HepG2 (cell line): ENCODE data around the gene SLC35G2.

Experiments
- CHD2 ChIP-seq: IDR thresholded peaks from 2 replicates; pipeline ENCODE4 v1.6.1; 2011; ENCODE audit warnings: low read depth, low read length, improper control_type of control experiment
- MATR3 ChIP-seq: sonication (generic); formaldehyde crosslinking; IDR thresholded peaks from 2 replicates; pipeline ENCODE4 v1.4.0; 2020; ENCODE audit warnings: missing genetic modification reagents
- NFKBIZ ChIP-seq: IDR thresholded peaks from 2 replicates; pipeline ENCODE4 v1.6.1; 2018; ENCODE audit warnings: missing genetic modification reagents, missing compliant biosample characterization
- POLR2A ChIP-seq, 2 experiments: IDR thresholded peaks; 2 replicates each; pipeline ENCODE4 v1.6.1; 2011; ENCODE audit warnings: low read depth in 2 of 2, low read length in 2 of 2, mild to moderate bottlenecking in 1 of 2, moderate library complexity in 1 of 2; ENCODE audit not compliant: insufficient read depth in 1 of 2
- SCMH1 ChIP-seq: sonication (generic); formaldehyde crosslinking; IDR thresholded peaks from 2 replicates; pipeline ENCODE4 v1.9.0; 2021; ENCODE audit warnings: missing genetic modification reagents, mild to moderate bottlenecking, borderline replicate concordance
- ZFX ChIP-seq: sonication (generic); formaldehyde crosslinking; IDR thresholded peaks from 2 replicates; pipeline ENCODE4 v1.4.0; 2020; ENCODE audit warnings: mild to moderate bottlenecking, low read depth, missing genetic modification reagents, moderate library complexity
- ZNF256 ChIP-seq: sonication (generic); formaldehyde crosslinking; conservative IDR thresholded peaks from 2 replicates; pipeline ENCODE4 v1.4.0; 2020; ENCODE audit warnings: missing genetic modification reagents
- ZNF841 ChIP-seq: sonication (generic); formaldehyde crosslinking; IDR thresholded peaks from 2 replicates; pipeline ENCODE4 v1.8.1; 2023; ENCODE audit warnings: missing genetic modification reagents, borderline replicate concordance
- TF ChIP-seq, protein P1 (sequence below): sonication (generic); formaldehyde crosslinking; IDR thresholded peaks from 2 replicates; pipeline ENCODE4 v1.8.1; 2023; ENCODE audit warnings: missing genetic modification reagents, mild to moderate bottlenecking, borderline replicate concordance
- TF ChIP-seq, protein P2 (sequence below): sonication (generic); formaldehyde crosslinking; IDR thresholded peaks from 2 replicates; pipeline ENCODE4 v1.5.0; 2020; ENCODE audit warnings: mild to moderate bottlenecking, missing genetic modification reagents, borderline replicate concordance
- TF ChIP-seq, protein P3 (sequence below): sonication (generic); formaldehyde crosslinking; IDR thresholded peaks from 2 replicates; pipeline ENCODE4 v1.5.0; 2020; ENCODE audit warnings: mild to moderate bottlenecking, missing genetic modification reagents, moderate library complexity

DNA sequence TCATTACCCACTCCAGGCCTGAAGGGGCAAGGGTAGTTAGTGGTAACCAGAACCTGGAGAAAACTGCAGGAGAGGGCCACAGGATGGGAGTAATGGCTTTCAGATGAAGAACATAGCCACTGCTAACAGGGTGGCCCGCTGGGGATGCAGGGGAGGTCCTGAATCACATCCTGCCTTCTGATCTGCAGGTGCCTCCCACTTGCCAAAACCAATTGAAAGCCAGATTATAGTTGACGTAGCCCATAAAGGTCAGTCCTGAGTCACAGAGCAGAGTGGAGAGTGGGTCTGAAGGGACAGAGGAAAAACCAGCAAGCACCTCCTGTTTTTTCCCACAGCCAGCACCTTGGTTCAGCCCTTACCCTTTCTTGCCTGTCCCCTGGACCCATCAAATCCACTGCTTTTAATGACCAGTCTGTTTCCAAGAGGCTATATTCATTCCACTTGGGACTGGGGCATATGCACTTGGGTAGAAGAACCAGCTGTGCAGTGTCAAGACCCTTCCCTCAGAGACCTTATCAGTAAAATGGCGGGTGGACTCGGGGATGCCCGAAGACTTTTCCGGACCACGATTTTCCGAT lies 646 bp upstream of the SLC35G2 start:
- no peak for TF ChIP-seq ZNF256 (CRISPR knock-in tag)
- TF ChIP-seq, protein P1, sequence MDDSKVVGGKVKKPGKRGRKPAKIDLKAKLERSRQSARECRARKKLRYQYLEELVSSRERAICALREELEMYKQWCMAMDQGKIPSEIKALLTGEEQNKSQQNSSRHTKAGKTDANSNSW (CRISPR knock-in tag): no peak
- TF ChIP-seq, protein P2, sequence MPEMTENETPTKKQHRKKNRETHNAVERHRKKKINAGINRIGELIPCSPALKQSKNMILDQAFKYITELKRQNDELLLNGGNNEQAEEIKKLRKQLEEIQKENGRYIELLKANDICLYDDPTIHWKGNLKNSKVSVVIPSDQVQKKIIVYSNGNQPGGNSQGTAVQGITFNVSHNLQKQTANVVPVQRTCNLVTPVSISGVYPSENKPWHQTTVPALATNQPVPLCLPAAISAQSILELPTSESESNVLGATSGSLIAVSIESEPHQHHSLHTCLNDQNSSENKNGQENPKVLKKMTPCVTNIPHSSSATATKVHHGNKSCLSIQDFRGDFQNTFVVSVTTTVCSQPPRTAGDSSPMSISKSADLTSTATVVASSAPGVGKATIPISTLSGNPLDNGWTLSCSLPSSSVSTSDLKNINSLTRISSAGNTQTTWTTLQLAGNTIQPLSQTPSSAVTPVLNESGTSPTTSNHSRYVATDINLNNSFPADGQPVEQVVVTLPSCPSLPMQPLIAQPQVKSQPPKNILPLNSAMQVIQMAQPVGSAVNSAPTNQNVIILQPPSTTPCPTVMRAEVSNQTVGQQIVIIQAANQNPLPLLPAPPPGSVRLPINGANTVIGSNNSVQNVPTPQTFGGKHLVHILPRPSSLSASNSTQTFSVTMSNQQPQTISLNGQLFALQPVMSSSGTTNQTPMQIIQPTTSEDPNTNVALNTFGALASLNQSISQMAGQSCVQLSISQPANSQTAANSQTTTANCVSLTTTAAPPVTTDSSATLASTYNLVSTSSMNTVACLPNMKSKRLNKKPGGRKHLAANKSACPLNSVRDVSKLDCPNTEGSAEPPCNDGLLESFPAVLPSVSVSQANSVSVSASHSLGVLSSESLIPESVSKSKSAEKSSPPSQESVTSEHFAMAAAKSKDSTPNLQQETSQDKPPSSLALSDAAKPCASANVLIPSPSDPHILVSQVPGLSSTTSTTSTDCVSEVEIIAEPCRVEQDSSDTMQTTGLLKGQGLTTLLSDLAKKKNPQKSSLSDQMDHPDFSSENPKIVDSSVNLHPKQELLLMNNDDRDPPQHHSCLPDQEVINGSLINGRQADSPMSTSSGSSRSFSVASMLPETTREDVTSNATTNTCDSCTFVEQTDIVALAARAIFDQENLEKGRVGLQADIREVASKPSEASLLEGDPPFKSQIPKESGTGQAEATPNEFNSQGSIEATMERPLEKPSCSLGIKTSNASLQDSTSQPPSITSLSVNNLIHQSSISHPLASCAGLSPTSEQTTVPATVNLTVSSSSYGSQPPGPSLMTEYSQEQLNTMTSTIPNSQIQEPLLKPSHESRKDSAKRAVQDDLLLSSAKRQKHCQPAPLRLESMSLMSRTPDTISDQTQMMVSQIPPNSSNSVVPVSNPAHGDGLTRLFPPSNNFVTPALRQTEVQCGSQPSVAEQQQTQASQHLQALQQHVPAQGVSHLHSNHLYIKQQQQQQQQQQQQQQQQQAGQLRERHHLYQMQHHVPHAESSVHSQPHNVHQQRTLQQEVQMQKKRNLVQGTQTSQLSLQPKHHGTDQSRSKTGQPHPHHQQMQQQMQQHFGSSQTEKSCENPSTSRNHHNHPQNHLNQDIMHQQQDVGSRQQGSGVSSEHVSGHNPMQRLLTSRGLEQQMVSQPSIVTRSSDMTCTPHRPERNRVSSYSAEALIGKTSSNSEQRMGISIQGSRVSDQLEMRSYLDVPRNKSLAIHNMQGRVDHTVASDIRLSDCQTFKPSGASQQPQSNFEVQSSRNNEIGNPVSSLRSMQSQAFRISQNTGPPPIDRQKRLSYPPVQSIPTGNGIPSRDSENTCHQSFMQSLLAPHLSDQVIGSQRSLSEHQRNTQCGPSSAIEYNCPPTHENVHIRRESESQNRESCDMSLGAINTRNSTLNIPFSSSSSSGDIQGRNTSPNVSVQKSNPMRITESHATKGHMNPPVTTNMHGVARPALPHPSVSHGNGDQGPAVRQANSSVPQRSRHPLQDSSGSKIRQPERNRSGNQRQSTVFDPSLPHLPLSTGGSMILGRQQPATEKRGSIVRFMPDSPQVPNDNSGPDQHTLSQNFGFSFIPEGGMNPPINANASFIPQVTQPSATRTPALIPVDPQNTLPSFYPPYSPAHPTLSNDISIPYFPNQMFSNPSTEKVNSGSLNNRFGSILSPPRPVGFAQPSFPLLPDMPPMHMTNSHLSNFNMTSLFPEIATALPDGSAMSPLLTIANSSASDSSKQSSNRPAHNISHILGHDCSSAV (CRISPR knock-in tag): no peak
- TF ChIP-seq POLR2A (IDR thresholded peaks at IDR 0.05; ENCODE audit: insufficient read depth in 1 of 2, low read depth in 2 of 2, low read length in 2 of 2): peak; percentile 55 to 71; a peak in 3 of 4 replicates
- no peak for TF ChIP-seq NFKBIZ
- no peak for TF ChIP-seq SCMH1
- no peak for TF ChIP-seq ZNF841 (CRISPR knock-in tag)
- no peak for TF ChIP-seq CHD2
- no peak for TF ChIP-seq MATR3 (CRISPR knock-in tag)
- TF ChIP-seq ZFX (CRISPR knock-in tag): no peak
- TF ChIP-seq, protein P3, sequence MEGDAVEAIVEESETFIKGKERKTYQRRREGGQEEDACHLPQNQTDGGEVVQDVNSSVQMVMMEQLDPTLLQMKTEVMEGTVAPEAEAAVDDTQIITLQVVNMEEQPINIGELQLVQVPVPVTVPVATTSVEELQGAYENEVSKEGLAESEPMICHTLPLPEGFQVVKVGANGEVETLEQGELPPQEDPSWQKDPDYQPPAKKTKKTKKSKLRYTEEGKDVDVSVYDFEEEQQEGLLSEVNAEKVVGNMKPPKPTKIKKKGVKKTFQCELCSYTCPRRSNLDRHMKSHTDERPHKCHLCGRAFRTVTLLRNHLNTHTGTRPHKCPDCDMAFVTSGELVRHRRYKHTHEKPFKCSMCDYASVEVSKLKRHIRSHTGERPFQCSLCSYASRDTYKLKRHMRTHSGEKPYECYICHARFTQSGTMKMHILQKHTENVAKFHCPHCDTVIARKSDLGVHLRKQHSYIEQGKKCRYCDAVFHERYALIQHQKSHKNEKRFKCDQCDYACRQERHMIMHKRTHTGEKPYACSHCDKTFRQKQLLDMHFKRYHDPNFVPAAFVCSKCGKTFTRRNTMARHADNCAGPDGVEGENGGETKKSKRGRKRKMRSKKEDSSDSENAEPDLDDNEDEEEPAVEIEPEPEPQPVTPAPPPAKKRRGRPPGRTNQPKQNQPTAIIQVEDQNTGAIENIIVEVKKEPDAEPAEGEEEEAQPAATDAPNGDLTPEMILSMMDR: peak; percentile 41; the same call in 1 of the 2 replicates
